ENCODE results near the gene C18orf63. TPM values are rescaled to one million over a fixed set of nuclear protein-coding genes. Genes with fewer than 3 reads are reported as not detected.

Gene C18orf63
- total RNA-seq, 1 experiment from 2014 or later: not detected

GRCh38 chr18:74284191-74284979, 31.3 kb upstream of the C18orf63 start:
- Histone ChIP-seq H3K4me2 (ENCODE audit: low read length) (no peak overlapping the region), H3K9me2 (ENCODE audit: insufficient read depth) (no peaks in the 10 kb centered on the region), H3K9ac (ENCODE audit: low read length) (no peak overlapping the region), H3K36me3 (ENCODE audit: control insufficient read depth in 1 of 2, insufficient read depth in 2 of 2, low read length in 2 of 2) (no peaks in the 10 kb centered on the region; a peak in 1 of 4 replicates), H4K20me1 (ENCODE audit: insufficient read depth) (no peaks in the 10 kb centered on the region), H3K9me3 (ENCODE audit: control insufficient read depth in 1 of 2, insufficient read depth in 1 of 2, low read depth in 1 of 2, low read length in 2 of 2) (no peaks in the 10 kb centered on the region), H3K27me3 (ENCODE audit: insufficient read depth, low read length) (no peaks in the 10 kb centered on the region), H3K27ac (ENCODE audit: low read depth, low read length) (no peak overlapping the region), H3K4me3 (replicated peaks in 1 of 2; ENCODE audit: low read depth in 1 of 2, low read length in 2 of 2) (no peak overlapping the region), H2AFZ (ENCODE audit: low read depth, low read length, poor library complexity, severe bottlenecking) (no peak overlapping the region), H3K4me1 (ENCODE audit: control insufficient read depth in 1 of 2, insufficient read depth in 2 of 2, low read length in 2 of 2) (peaks cover 4 to 6% of the 10 kb centered on the region in 2 experiments; a peak in 2 of 4 replicates), H3K79me2 (ENCODE audit: insufficient read depth, low read length) (no peaks in the 10 kb centered on the region)
- no TSS peak for BruUV-seq (replicated peaks)
- CTCF ChIA-PET: no interaction called here
- intact Hi-C loops (cut with micrococcal nuclease): no loop called here
- no peak for ATAC-seq
- no peak for DNase-seq (ENCODE audit: low read depth, low spot score)
- TF ChIP-seq SIN3A (IDR thresholded peaks at IDR 0.05; ENCODE audit: low read depth): no peak
- TF ChIP-seq REST (IDR thresholded peaks at IDR 0.05; ENCODE audit: low read depth): no peak
- TF ChIP-seq MAX (IDR thresholded peaks at IDR 0.05): no peak
- no peak for TF ChIP-seq CBX3 (IDR thresholded peaks at IDR 0.05; ENCODE audit: low read depth)
- no peak for TF ChIP-seq SP1 (IDR thresholded peaks at IDR 0.05; ENCODE audit: low read depth)
- TF ChIP-seq ZFX (IDR thresholded peaks at IDR 0.05): no peak
- TF ChIP-seq ATF3 (IDR thresholded peaks at IDR 0.05): no peak
- TF ChIP-seq EZH2 (IDR thresholded peaks at IDR 0.05): no peak
- no peak for TF ChIP-seq SRF (IDR thresholded peaks at IDR 0.05; ENCODE audit: low read depth)
- RAD21 ChIA-PET (ENCODE audit: low non-redundant PET in 1 of 2, low total read pairs in 2 of 2, uncharacterized antibody in 2 of 2, unreplicated experiment in 2 of 2): no interaction called here
- POLR2A ChIA-PET: no interaction called here

All from HCT116 (cell line).